ENCODE results near the gene HS2ST1.

The HS2ST1 gene

DNA sequence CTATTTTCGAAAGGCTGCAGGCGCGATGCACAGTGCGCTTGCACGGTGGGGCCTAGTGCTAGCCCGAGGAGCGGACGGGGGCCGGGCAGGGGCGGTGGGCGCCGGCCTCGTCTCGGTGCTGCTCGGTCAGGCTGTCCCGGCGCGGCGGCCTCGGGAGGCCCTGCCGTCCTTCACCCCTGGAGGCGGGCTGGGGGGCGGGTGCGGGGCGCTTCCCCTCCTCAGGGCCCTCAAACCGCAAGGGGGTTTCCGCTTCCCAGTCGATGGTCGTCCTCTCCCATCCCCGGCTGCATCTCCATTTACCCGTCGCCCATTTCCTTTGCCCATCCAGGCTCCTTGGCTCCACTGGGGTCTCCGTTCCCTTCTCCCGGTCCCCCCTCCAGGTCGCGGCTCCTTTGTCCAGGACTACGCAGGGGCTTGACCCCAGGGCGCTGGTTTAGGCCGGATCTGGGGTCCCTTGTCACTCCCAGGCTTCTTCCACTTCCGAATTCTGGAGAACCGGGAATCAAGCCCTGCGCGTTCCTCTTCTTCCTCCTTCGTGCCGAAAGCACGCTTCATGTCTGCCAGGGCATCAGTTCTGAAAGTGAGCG, 217.9 kb downstream of the HS2ST1 start:
- Histone ChIP-seq H3K79me2 (ENCODE audit: insufficient read depth, low read length) (no peaks in the 10 kb centered on the region), H3K4me2 (ENCODE audit: low read depth, low read length, poor library complexity, severe bottlenecking) (peak overlapping the region; percentile 69), H2AFZ (ENCODE audit: low read length) (peak overlapping the region; percentile 97), H3F3A (ENCODE audit: low read depth) (no peaks in the 10 kb centered on the region), H3K9ac (ENCODE audit: low read depth, low read length, poor library complexity, severe bottlenecking) (no peak overlapping the region), H4K20me1 (ENCODE audit: insufficient read depth, low read length, poor library complexity, severe bottlenecking) (no peaks in the 10 kb centered on the region), H3K4me3 (ENCODE audit: low read length, poor library complexity, severe bottlenecking) (peak overlapping the region; percentile 53), H3K36me3 (ENCODE audit: insufficient read depth, low read length) (no peaks in the 10 kb centered on the region), H3K4me1 (ENCODE audit: insufficient read depth, low read length, poor library complexity, severe bottlenecking) (no peaks in the 10 kb centered on the region), H3K9me2 (replicated peaks; ENCODE audit: low read depth, low read length) (no peaks in the 10 kb centered on the region), H3K27me3 (ENCODE audit: insufficient read depth, low read length, poor library complexity, severe bottlenecking) (peaks cover 4% of the 10 kb centered on the region), H3K9me3 (ENCODE audit: insufficient read depth, low read depth, low read length) (no peaks in the 10 kb centered on the region)
- TF ChIP-seq EZH2phosphoT487 (IDR thresholded peaks at IDR 0.05; ENCODE audit: borderline replicate concordance) = no peak
- TF ChIP-seq, protein P1, sequence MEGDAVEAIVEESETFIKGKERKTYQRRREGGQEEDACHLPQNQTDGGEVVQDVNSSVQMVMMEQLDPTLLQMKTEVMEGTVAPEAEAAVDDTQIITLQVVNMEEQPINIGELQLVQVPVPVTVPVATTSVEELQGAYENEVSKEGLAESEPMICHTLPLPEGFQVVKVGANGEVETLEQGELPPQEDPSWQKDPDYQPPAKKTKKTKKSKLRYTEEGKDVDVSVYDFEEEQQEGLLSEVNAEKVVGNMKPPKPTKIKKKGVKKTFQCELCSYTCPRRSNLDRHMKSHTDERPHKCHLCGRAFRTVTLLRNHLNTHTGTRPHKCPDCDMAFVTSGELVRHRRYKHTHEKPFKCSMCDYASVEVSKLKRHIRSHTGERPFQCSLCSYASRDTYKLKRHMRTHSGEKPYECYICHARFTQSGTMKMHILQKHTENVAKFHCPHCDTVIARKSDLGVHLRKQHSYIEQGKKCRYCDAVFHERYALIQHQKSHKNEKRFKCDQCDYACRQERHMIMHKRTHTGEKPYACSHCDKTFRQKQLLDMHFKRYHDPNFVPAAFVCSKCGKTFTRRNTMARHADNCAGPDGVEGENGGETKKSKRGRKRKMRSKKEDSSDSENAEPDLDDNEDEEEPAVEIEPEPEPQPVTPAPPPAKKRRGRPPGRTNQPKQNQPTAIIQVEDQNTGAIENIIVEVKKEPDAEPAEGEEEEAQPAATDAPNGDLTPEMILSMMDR (conservative IDR thresholded peaks at IDR 0.05; ENCODE audit: low read length) = no peak

DNA sequence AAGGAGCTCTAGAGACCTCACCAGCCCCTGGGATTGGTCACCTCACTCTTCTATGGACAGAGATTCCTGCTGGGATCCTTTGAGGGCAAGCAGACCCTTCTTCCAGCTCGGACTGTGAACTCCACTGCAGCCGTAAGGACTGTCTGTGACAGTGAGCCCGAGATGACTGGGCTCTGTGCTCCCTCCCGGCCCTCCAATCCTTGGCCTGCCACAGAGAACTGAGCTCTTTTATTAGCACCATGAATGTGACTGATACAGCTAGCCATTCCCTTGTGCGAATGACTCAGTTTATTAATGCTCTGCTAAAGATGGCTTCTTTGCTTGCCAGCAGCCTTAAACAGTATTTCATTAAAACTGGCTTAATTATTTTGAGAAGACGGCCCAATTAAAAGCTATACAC, 219.6 kb downstream of the HS2ST1 start:
- H3K4me3 ChIP-seq (ENCODE audit: low read length, poor library complexity, severe bottlenecking) = no peak overlapping the region
- H3K27me3 ChIP-seq (ENCODE audit: insufficient read depth, low read length, poor library complexity, severe bottlenecking) = peaks cover 4% of the 10 kb centered on the region

DNA sequence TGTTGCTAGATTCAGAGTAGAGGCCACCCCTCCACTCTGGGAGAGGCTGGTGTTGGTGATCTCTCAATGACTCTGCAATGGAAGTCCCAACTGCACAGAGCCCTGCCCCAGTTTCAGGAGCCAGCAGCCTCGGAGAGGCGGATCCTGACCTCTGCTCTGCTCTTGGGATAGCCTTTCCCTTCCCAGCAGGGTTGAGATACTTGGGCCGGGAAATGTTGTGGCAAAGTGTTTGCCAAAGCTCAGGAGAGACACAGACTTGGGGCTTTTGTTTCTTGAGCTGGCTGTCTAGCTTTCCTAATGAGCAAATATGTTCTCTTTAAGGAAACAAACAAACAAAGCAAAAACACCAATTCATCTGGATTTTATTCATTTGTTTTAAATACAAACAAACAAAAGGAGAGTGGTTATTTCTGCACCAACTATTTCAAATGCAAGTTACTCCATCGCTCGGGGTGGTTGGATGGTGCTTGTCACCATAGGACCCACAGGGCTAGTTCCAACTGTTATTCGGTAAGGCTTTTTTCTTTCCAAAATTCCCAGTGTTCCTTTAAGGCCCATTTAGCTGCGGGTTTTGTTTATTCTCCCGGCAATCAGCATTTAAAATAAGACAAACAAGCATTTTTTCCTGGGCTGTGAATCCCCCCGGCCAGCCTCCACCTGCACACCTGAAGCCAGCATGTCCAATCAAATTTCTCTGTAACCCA, 220.3 kb downstream of the HS2ST1 start:
- Histone ChIP-seq H3K4me1 (ENCODE audit: insufficient read depth, low read length, poor library complexity, severe bottlenecking) (no peaks in the 10 kb centered on the region), H3K27me3 (ENCODE audit: insufficient read depth, low read length, poor library complexity, severe bottlenecking) (peaks cover 4% of the 10 kb centered on the region), H3K4me3 (ENCODE audit: low read length, poor library complexity, severe bottlenecking) (no peak overlapping the region), H3K79me2 (ENCODE audit: insufficient read depth, low read length) (no peaks in the 10 kb centered on the region), H3K4me2 (ENCODE audit: low read depth, low read length, poor library complexity, severe bottlenecking) (no peak overlapping the region), H4K20me1 (ENCODE audit: insufficient read depth, low read length, poor library complexity, severe bottlenecking) (no peaks in the 10 kb centered on the region), H3K36me3 (ENCODE audit: insufficient read depth, low read length) (no peaks in the 10 kb centered on the region), H3F3A (ENCODE audit: low read depth) (no peaks in the 10 kb centered on the region), H2AFZ (ENCODE audit: low read length) (no peak overlapping the region), H3K9me3 (ENCODE audit: insufficient read depth, low read depth, low read length) (no peaks in the 10 kb centered on the region), H3K9me2 (replicated peaks; ENCODE audit: low read depth, low read length) (no peaks in the 10 kb centered on the region), H3K9ac (ENCODE audit: low read depth, low read length, poor library complexity, severe bottlenecking) (no peak overlapping the region)
- TF ChIP-seq, protein P1 (conservative IDR thresholded peaks at IDR 0.05; ENCODE audit: low read length) = no peak
- no peak for TF ChIP-seq EZH2phosphoT487 (IDR thresholded peaks at IDR 0.05; ENCODE audit: borderline replicate concordance)

More for the DNA sequence above, 219.6 kb downstream of the HS2ST1 start:
- Histone ChIP-seq H3K9ac (ENCODE audit: low read depth, low read length, poor library complexity, severe bottlenecking) (no peak overlapping the region), H3K9me2 (replicated peaks; ENCODE audit: low read depth, low read length) (no peaks in the 10 kb centered on the region), H4K20me1 (ENCODE audit: insufficient read depth, low read length, poor library complexity, severe bottlenecking) (no peaks in the 10 kb centered on the region), H2AFZ (ENCODE audit: low read length) (no peak overlapping the region), H3K4me2 (ENCODE audit: low read depth, low read length, poor library complexity, severe bottlenecking) (no peak overlapping the region), H3K36me3 (ENCODE audit: insufficient read depth, low read length) (no peaks in the 10 kb centered on the region), H3K9me3 (ENCODE audit: insufficient read depth, low read depth, low read length) (no peaks in the 10 kb centered on the region), H3K79me2 (ENCODE audit: insufficient read depth, low read length) (no peaks in the 10 kb centered on the region), H3K4me1 (ENCODE audit: insufficient read depth, low read length, poor library complexity, severe bottlenecking) (no peaks in the 10 kb centered on the region), H3F3A (ENCODE audit: low read depth) (no peaks in the 10 kb centered on the region)
- TF ChIP-seq, protein P1 (conservative IDR thresholded peaks at IDR 0.05; ENCODE audit: low read length) = no peak
- no peak for TF ChIP-seq EZH2phosphoT487 (IDR thresholded peaks at IDR 0.05; ENCODE audit: borderline replicate concordance)
